GM19025 (cell line): ENCODE results near the gene KLF7.
"Not testable (repeated sequence)": the region's sequence is repeated elsewhere in the genome, so short reads cannot be mapped to it uniquely, and the experiment has no call there.

Experiments used
- ATAC-seq: cut with Tn5 transposase; IDR thresholded peaks from one replicate; pipeline ENCODE4 v1.9.1; 2021; ENCODE audit warnings: mild to moderate bottlenecking, low read depth, moderate library complexity; ENCODE audit not compliant: unreplicated experiment

Gene KLF7

GRCh38 chr2:207038299-207038698, 127.4 kb downstream of the KLF7 start:
- ATAC-seq: no peak

DNA sequence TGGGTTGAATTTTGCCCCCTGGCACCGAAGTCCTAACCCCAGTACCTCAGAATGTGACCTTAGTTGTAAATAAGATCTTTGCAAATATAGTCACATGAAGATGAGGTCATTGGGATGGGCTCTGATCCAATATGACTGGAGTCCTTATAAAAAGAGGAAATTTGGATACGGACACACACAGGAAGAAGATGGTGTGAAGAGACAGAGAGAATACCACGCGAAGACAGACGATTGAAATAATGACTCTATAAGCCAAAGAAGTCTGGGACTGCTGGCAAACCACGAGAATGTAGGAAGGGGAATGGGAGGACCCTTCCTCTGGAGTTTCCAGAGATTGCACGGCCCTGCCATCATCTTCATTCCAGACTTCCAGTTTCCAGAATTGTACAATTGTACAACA, 127.9 kb downstream of the KLF7 start:
- ATAC-seq: no peak

GRCh38 chr2:207037023-207037422, 128.7 kb downstream of the KLF7 start:
- ATAC-seq: not testable (repeated sequence)

DNA sequence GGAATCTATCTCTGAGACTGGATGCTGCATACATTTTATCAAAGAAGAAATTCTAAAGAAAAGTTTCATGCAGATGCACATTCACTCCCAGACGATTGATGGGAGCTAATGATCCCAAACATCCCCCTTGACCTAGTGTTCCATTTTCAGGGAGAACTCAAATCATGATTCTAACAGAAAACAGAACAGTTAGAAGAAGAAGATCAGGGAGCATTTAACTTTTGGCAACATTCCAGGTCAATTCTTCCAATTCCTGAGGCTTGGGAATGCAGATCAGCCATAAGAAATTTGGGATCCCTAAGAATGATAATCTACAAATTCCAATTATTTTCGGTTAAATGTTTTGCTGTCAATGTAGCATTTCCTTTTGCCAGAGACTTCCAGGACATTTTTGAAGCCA, 129.9 kb downstream of the KLF7 start:
- ATAC-seq: no peak

DNA sequence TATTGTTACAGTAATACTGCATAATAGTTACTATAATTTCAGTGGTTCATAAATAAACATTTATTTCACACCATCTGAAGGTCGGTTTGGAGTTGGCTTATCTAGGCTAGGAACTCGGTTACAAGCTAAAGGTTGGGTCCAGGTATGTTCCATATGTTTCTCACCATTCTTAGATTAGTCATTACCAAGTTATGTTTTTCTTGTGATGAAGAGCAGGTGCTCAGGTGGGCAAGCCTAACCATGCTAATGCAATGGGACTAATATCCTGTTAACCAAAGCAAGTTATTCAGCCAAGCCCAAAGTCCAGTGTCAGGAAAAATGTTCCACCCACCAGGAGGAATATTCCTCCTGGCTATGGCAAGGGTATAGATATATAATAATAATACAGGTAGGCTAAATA, 133.3 kb downstream of the KLF7 start:
- no peak for ATAC-seq
